GM12878 (cell line): ENCODE data around the gene KCTD17. TPM values are rescaled to one million over a fixed set of nuclear protein-coding genes. Genes with fewer than 3 reads are reported as not detected.

Source experiments
- ATAC-seq: fragments of 200-7000 bp; cut with Tn5 transposase; 3 replicates; pipeline ENCODE4 v1.9.1; 2020; ENCODE audit warnings: mild to moderate bottlenecking, moderate library complexity
- BruUV-seq: library from RNA; stranded (reverse); fragments of 400-500 nt; replicated peaks from 2 replicates; lab custom pipeline; 2021; lab: Mats Ljungman, UMichigan
- CTCF ChIA-PET: fragments of 300-600 bp; sonication (Branson Sonifier 250); formaldehyde crosslinking; extraction: SDS; loops from one replicate; lab custom pipeline; 2021; ENCODE audit warnings: inconsistent platforms; lab: Yijun Ruan, JAX
- POLR2A ChIA-PET: fragments of 350-600 bp; formaldehyde crosslinking; extraction: SDS; loops from one replicate; lab custom pipeline; 2021; ENCODE audit warnings: inconsistent platforms; lab: Charles Lee
- RAD21 ChIA-PET: fragments of 300-600 bp; sonication (Branson Sonifier 250); formaldehyde crosslinking; loops from one replicate; lab custom pipeline; 2023; ENCODE audit warnings: antibody characterized with exemption; ENCODE audit not compliant: unreplicated experiment; lab: Charles Lee
- SMC1A ChIA-PET: fragments of 300-600 bp; sonication (Branson Sonifier 250); formaldehyde crosslinking; loops from one replicate; lab custom pipeline; 2023; ENCODE audit not compliant: unreplicated experiment, uncharacterized antibody; lab: Charles Lee
- DNase-seq: peaks from one replicate; pipeline ENCODE4 v3.0.0-alpha.2; 2011; ENCODE audit warnings: low read depth, low spot score
- FAIRE-seq: peaks from 3 replicates; lab custom pipeline; 2011; peaks lifted over from hg19 to GRCh38; lab: Jason Lieb, UNC
- H2AFZ ChIP-seq: 2 replicates; pipeline ENCODE4 v1.6.0; 2011; ENCODE audit warnings: low read depth, low read length, control low read depth; ENCODE audit not compliant: control insufficient read depth
- H3K27ac ChIP-seq: 2 replicates; pipeline ENCODE4 v1.5.1; 2011; ENCODE audit warnings: control low read depth; ENCODE audit not compliant: control insufficient read depth, insufficient read depth
- H3K27me3 ChIP-seq, 2 experiments: replicated peaks in 1 of 2; 2 replicates each; pipeline versions ENCODE4 v1.6.0 to v1.6.1; 2011; ENCODE audit warnings: low read length in 1 of 2; ENCODE audit not compliant: control insufficient read depth in 2 of 2, insufficient read depth in 2 of 2
- H3K36me3 ChIP-seq, 2 experiments: 2 replicates each; pipeline ENCODE4 v1.5.1; 2011; ENCODE audit warnings: low read length in 1 of 2; ENCODE audit not compliant: control insufficient read depth in 2 of 2, insufficient read depth in 2 of 2
- H3K4me1 ChIP-seq: 2 replicates; pipeline ENCODE4 v1.6.1; 2011; ENCODE audit warnings: mild to moderate bottlenecking, low read length, moderate library complexity, mixed read lengths; ENCODE audit not compliant: control insufficient read depth, insufficient read depth
- H3K4me2 ChIP-seq: 2 replicates; pipeline ENCODE4 v1.6.0; 2011; ENCODE audit warnings: control low read depth; ENCODE audit not compliant: control insufficient read depth, insufficient read depth
- H3K4me3 ChIP-seq: fragments of 200-600 bp; sonication (generic); 2 replicates; pipeline ENCODE4 v1.5.1; 2016
- H3K79me2 ChIP-seq: 2 replicates; pipeline ENCODE4 v1.6.0; 2011; ENCODE audit warnings: low read length; ENCODE audit not compliant: control insufficient read depth, insufficient read depth
- H3K9ac ChIP-seq: 2 replicates; pipeline ENCODE4 v1.8.0; 2011; ENCODE audit warnings: low read length, control low read depth, mixed read lengths; ENCODE audit not compliant: control insufficient read depth, insufficient read depth
- H3K9me3 ChIP-seq: replicated peaks from 3 replicates; pipeline ENCODE4 v1.5.1; 2011; ENCODE audit warnings: mild to moderate bottlenecking, low read length; ENCODE audit not compliant: control insufficient read depth, insufficient read depth
- H4K20me1 ChIP-seq: 2 replicates; pipeline ENCODE4 v1.6.0; 2011; ENCODE audit not compliant: control insufficient read depth, insufficient read depth
- CEBPB ChIP-seq, 2 experiments: fragments of 150-350 bp in 1 of 2; IDR thresholded peaks; 2 replicates each; pipeline ENCODE4 v1.6.1; 2012 to 2014; ENCODE audit warnings: low read depth in 2 of 2, low read length in 2 of 2, borderline replicate concordance in 1 of 2, inconsistent platforms in 1 of 2
- PAX5 ChIP-seq: IDR thresholded peaks from 2 replicates; pipeline ENCODE4 v1.6.1; 2011; ENCODE audit warnings: low read depth, low read length, borderline replicate concordance
- SIN3A ChIP-seq: IDR thresholded peaks from 2 replicates; pipeline ENCODE4 v1.6.1; 2012; ENCODE audit warnings: low read depth, low read length, improper control_type of control experiment
- SMAD1 ChIP-seq: fragments of 450-650 bp; IDR thresholded peaks from 2 replicates; pipeline ENCODE4 v1.6.1; 2018; ENCODE audit warnings: mild to moderate bottlenecking, low read depth; ENCODE audit not compliant: partially characterized antibody
- WGBS: methylation state at CpG from one replicate; pipeline ENCODE4 v1.1.6; 2016; ENCODE audit warnings: low lambda C conversion rate; ENCODE audit not compliant: insufficient replicate concordance, insufficient coverage; ENCODE audit errors: missing lambda C conversion rate; 5-methylcytosine and 5-hydroxymethylcytosine counted together
- in situ Hi-C: fragments of 300-500 bp; cut with MboI; formaldehyde crosslinking; loops from 9 replicates; pipeline ENCODE4 v1.14.3; 2018; ENCODE audit warnings: mixed read lengths
- intact Hi-C: fragments of 100-400 bp; cut with micrococcal nuclease; formaldehyde crosslinking; loops from one replicate; pipeline ENCODE4 v1.14.2; 2022; ENCODE audit not compliant: unreplicated experiment
- polyA plus RNA-seq, 11 experiments: library from polyadenylated mRNA; depleted of rRNA in 4 of 11; unstranded in 6 of 11; stranded (reverse) in 5 of 11; fragments of >200 nt; fragmentation: Nextera tagmentation in 4 of 11; fragmentation: Illumina TruSeq in 1 of 11; extraction: Ambion mirVana in 4 of 11; extraction: Trizol in 1 of 11; gene quantifications; 1 replicate in 1 of 11; 2 replicates in 10 of 11; pipeline versions ENCODE4 v1.2.1 to v1.2.3, GENCODE V29; 2011 to 2016; ENCODE audit warnings: inconsistent platforms in 2 of 11, missing spikeins in 2 of 11, low read depth in 1 of 11
- total RNA-seq, 4 experiments: library from RNA; depleted of rRNA in 3 of 4; stranded (reverse); fragments of >200 nt in 3 of 4; fragmentation: Illumina TruSeq in 1 of 4; extraction: Trizol in 1 of 4; gene quantifications; 2 replicates each; pipeline versions ENCODE4 v1.2.1 to v1.2.3, GENCODE V29; 2013 to 2021
- TF ChIP-seq, protein P1 (sequence below): fragments of 450-650 bp; IDR thresholded peaks from 2 replicates; pipeline ENCODE4 v1.6.1; 2017; ENCODE audit warnings: mild to moderate bottlenecking, moderate library complexity

The KCTD17 gene
- total and polyA plus RNA-seq, 10 of the 15 experiments (the other 5 are each of a cell fraction or from before 2014, with no cell fraction given) = 0.16 to 18.4 (median 10.1) TPM; not detected in 1

DNA sequence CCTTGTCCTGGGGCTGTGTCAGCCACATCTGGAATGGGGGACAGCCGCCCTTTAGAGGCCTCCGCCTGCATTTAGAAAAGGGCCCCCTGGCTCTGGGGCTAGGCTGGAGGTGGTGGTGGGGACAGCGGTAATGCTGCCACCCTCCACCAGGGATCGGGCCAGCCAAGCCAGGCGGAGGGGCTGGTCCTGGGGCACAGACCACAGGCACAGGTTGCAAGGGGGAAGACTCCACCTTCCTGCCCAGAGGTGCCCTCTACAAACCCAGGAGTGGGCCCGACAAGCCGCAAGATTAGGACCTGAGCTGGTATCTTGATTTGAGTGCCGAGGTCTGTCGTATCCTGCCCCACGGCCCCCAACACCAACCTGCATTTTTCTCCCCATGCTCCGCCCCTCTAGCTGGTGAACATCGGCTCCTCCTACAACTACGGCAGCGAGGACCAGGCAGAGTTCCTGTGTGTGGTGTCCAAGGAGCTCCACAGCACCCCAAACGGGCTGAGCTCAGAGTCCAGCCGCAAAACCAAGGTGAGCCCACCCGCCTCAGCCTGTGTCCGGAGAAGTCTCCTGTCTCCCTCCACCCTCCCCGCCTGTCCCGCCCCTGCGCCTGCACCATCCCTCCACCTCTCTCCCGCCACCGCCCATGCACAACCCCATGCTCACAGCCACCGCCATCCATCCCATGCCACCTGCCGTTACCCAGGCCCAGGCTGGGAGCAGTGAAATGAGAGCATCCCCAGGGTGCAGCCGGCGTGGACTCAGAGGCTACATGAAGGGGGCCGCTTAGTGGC is 7.6 kb downstream of the KCTD17 start:
- H3K9me3 ChIP-seq = no peaks in the 10 kb centered on the region
- H3K4me2 ChIP-seq = no peak overlapping the region
- H4K20me1 ChIP-seq = no peaks in the 10 kb centered on the region
- peaks cover 0 to 2% of the 10 kb centered on the region in 2 experiments; a peak in 2 of 4 replicates for H3K36me3 ChIP-seq
- ChIA-PET SMC1A (no interaction called here), POLR2A (no interaction called here), CTCF (no interaction called here), RAD21 (no interaction called here)
- no peak overlapping the region for H3K27ac ChIP-seq
- no peak for DNase-seq
- peaks cover 11% of the 10 kb centered on the region for H3K4me1 ChIP-seq
- 88% methylated on average over 21 of the region's 28 CpGs for WGBS
- H3K9ac ChIP-seq = no peak overlapping the region
- BruUV-seq = no TSS peak
- in situ Hi-C loops = no loop called here
- H3K4me3 ChIP-seq = no peak overlapping the region
- intact Hi-C loops = no loop called here
- no peaks in the 10 kb centered on the region for H3K27me3 ChIP-seq
- no peak for ATAC-seq
- no peak for TF ChIP-seq SIN3A
- TF ChIP-seq, protein P1, sequence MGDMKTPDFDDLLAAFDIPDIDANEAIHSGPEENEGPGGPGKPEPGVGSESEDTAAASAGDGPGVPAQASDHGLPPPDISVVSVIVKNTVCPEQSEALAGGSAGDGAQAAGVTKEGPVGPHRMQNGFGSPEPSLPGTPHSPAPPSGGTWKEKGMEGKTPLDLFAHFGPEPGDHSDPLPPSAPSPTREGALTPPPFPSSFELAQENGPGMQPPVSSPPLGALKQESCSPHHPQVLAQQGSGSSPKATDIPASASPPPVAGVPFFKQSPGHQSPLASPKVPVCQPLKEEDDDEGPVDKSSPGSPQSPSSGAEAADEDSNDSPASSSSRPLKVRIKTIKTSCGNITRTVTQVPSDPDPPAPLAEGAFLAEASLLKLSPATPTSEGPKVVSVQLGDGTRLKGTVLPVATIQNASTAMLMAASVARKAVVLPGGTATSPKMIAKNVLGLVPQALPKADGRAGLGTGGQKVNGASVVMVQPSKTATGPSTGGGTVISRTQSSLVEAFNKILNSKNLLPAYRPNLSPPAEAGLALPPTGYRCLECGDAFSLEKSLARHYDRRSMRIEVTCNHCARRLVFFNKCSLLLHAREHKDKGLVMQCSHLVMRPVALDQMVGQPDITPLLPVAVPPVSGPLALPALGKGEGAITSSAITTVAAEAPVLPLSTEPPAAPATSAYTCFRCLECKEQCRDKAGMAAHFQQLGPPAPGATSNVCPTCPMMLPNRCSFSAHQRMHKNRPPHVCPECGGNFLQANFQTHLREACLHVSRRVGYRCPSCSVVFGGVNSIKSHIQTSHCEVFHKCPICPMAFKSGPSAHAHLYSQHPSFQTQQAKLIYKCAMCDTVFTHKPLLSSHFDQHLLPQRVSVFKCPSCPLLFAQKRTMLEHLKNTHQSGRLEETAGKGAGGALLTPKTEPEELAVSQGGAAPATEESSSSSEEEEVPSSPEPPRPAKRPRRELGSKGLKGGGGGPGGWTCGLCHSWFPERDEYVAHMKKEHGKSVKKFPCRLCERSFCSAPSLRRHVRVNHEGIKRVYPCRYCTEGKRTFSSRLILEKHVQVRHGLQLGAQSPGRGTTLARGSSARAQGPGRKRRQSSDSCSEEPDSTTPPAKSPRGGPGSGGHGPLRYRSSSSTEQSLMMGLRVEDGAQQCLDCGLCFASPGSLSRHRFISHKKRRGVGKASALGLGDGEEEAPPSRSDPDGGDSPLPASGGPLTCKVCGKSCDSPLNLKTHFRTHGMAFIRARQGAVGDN = no peak
- TF ChIP-seq SMAD1 = no peak
- TF ChIP-seq PAX5 = no peak
- TF ChIP-seq CEBPB (IDR thresholded peaks at IDR 0.05; ENCODE audit: borderline replicate concordance in 1 of 2, low read depth in 2 of 2, low read length in 2 of 2) = no peak
- TF ChIP-seq, all 136 proteins: peak for 0
- no peak overlapping the region for H2AFZ ChIP-seq
- H3K79me2 ChIP-seq = no peaks in the 10 kb centered on the region
- no peak for FAIRE-seq
